Brain microvascular endothelial cell (primary cell): ENCODE data around the gene BNIPL.

Source experiments
- DNase-seq: peaks from one replicate; pipeline ENCODE4 v3.0.0-alpha.2; 2020
- H3K27ac ChIP-seq: fragments of 250-450 bp; sonication (Bioruptor Pico); 2 replicates; pipeline ENCODE4 v1.5.1; 2020; ENCODE audit warnings: mild to moderate bottlenecking, moderate library complexity
- H3K27me3 ChIP-seq: fragments of 250-450 bp; sonication (Bioruptor Pico); replicated peaks from 2 replicates; pipeline ENCODE4 v1.5.1; 2020; ENCODE audit warnings: mild to moderate bottlenecking
- H3K36me3 ChIP-seq: fragments of 250-450 bp; sonication (Bioruptor Pico); replicated peaks from 2 replicates; pipeline ENCODE4 v1.5.1; 2020; ENCODE audit warnings: mild to moderate bottlenecking
- H3K4me3 ChIP-seq: 2 replicates; pipeline ENCODE4 v1.5.1; 2011; ENCODE audit warnings: low read depth, mild to moderate bottlenecking, control low read depth, low read length, moderate library complexity
- CTCF ChIP-seq: IDR thresholded peaks from 2 replicates; pipeline ENCODE4 v1.5.1; 2011; ENCODE audit warnings: low read depth, mild to moderate bottlenecking, moderate library complexity, low read length, control low read depth, inconsistent platforms; ENCODE audit errors: missing control alignments
- in situ Hi-C: cut with HindIII; loops from 2 replicates; pipeline ENCODE4 v1.10.0; 2017; ENCODE audit warnings: low sequenced_read_pairs, low pct_ligation_motif_present

Gene BNIPL

GRCh38 chr1:151051356-151052009 lies 15.1 kb downstream of the BNIPL start:
- DNase-seq, result no peak
- no peaks in the 10 kb centered on the region for H3K27me3 ChIP-seq
- H3K4me3 ChIP-seq, result no peak overlapping the region
- H3K36me3 ChIP-seq, result peaks cover 58% of the 10 kb centered on the region
- in situ Hi-C loops, result no loop called here
- no peak overlapping the region for H3K27ac ChIP-seq
- TF ChIP-seq CTCF, result no peak

- TF ChIP-seq CTCF, result no peak
- Histone ChIP-seq H3K4me3 (no peak overlapping the region), H3K27ac (no peak overlapping the region), H3K36me3 (peaks cover 67% of the 10 kb centered on the region), H3K27me3 (no peaks in the 10 kb centered on the region)
- DNase-seq, result no peak
- in situ Hi-C loops, result no loop called here
Measured at GRCh38 chr1:151054971-151055547, 18.7 kb downstream of the BNIPL start.

- H3K4me3 ChIP-seq, result no peak overlapping the region
- TF ChIP-seq CTCF, result no peak
- no peak for DNase-seq
- in situ Hi-C loops, result no loop called here
- no peak overlapping the region for H3K27ac ChIP-seq
- peaks cover 64% of the 10 kb centered on the region for H3K36me3 ChIP-seq
- H3K27me3 ChIP-seq, result no peaks in the 10 kb centered on the region
Measured at GRCh38 chr1:151055581-151055980, 19.2 kb downstream of the BNIPL start.

GRCh38 chr1:151056149-151056548 lies 19.8 kb downstream of the BNIPL start:
- no peak for TF ChIP-seq CTCF
- peaks cover 59% of the 10 kb centered on the region for H3K36me3 ChIP-seq
- DNase-seq, result no peak
- no peaks in the 10 kb centered on the region for H3K27me3 ChIP-seq
- no peak overlapping the region for H3K27ac ChIP-seq
- in situ Hi-C loops, result no loop called here
- no peak overlapping the region for H3K4me3 ChIP-seq

- Histone ChIP-seq H3K27me3 (no peaks in the 10 kb centered on the region), H3K27ac (peak overlapping the region; percentile 90), H3K36me3 (peaks cover 40% of the 10 kb centered on the region), H3K4me3 (peak overlapping the region; percentile 89)
- DNase-seq, result no peak
- in situ Hi-C loops, result no loop called here
- TF ChIP-seq CTCF, result no peak
Measured at GRCh38 chr1:151058692-151059091, 22.3 kb downstream of the BNIPL start.
